ENCODE results near the gene RNF220.

DNA sequence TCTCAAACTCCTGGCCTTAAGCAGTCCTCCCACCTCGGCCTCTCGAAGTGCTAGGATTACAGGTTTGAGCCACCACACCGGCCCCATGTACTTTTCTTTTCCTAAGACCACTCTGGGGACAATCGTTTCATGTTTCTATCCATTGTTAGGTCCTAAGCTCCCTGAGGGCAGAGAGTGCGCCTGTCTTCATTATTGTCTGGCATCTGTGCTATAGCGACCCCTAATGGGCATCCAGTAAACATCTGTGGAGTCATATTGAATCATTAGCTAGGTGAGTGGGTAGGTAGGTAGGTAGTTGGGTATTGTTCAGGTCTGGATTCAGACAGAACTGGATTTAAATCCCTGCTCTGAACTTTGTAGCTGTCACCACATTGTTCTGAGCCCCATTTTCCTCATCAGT is 203.1 kb downstream of the RNF220 start:
- TF ChIP-seq EZH2phosphoT487 (IDR thresholded peaks at IDR 0.05; ENCODE audit: insufficient read depth, low read depth) (no peak), EZH2 (IDR thresholded peaks at IDR 0.05; ENCODE audit: insufficient read depth, poor library complexity, severe bottlenecking) (no peak)
